HG03520 (cell line): ENCODE results near the gene PEX16.
"Not testable (repeated sequence)": the region's sequence is repeated elsewhere in the genome, so short reads cannot be mapped to it uniquely, and the experiment has no call there.

Experiments
- ATAC-seq: cut with Tn5 transposase; IDR thresholded peaks from one replicate; pipeline ENCODE4 v1.9.1; 2021; ENCODE audit warnings: mild to moderate bottlenecking, moderate library complexity; ENCODE audit not compliant: unreplicated experiment

PEX16 gene

DNA sequence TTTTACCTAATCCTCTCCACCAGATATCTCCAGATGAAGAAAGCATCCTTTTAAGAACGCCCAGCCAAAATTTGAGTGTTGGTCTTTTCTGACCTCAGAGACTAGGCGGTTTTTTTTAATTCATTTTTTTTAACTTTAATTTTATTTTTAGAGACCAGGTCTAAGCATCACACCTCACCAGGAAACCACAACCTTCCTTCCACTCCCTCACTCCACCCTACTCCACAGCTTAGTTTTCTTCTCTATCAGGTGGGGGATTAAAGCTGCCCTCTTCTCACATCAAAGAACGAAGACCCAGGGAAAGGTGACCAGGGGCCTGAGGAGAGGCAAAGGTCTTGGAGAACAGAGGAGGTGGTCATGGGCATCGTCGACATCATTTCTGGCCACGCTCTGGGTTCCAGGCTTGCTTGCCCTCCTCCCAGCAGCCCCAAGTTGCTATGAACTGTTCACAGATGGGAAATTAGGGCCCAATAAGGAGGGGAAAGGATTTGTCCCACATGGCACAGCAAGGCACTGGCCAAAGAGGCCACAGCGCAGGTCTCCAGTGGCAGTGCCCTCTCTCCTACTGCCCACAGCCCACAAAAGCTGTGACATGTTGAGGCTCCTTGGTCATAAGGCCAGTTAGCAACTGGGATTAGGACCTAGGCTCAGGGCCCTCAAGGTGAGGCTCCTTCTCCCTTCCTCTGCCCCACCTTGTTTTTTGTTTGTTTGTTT is 1.4 kb upstream of the PEX16 start:
- no peak for ATAC-seq

DNA sequence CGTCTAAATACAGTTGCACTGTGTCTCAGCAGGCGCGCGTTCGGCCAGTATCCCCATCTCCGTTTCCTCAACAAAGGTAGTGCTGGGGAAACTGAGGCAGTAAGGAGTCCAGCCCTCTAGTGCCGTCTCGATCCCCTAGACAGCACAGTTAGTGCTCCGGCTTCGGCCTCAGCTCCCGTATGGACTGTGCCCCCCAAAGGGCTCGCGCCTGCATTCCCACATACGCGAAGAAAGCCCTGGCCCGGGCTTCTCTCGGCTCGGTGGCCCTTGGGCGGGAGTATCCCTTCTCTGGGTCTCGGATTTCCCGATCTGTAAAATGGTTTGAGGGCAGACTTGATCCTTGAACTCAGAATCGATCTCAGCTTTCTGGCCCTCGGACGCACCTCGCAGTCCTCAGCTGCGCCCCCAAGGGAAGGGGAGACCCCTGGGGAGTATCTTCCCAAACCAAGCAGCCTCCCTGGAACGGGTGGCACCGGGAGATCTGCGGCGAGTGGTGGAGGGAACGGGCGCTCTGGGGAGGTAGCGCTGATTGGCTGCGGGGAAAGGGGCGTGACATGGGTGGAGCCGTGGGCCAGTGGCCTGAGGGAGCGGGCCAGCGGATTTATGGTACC is 759 bp upstream of the PEX16 start:
- no peak for ATAC-seq

DNA sequence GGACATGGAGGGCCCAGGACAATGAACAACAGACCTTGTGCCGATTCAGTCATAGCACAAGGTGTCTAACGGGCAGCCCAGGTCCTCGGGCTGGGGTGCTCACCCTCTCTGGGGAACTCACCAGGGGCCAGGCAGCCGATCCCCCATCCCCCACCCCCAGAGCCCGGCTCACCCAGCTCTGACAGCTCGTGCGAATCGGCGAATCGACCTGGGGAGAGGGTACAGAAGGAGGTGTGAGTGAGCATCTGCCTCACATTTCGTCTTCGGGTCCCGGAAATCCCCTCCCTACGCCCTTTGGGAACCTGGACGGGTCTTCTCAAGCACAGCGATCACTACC is 423 bp downstream of the PEX16 start:
- no peak for ATAC-seq

DNA sequence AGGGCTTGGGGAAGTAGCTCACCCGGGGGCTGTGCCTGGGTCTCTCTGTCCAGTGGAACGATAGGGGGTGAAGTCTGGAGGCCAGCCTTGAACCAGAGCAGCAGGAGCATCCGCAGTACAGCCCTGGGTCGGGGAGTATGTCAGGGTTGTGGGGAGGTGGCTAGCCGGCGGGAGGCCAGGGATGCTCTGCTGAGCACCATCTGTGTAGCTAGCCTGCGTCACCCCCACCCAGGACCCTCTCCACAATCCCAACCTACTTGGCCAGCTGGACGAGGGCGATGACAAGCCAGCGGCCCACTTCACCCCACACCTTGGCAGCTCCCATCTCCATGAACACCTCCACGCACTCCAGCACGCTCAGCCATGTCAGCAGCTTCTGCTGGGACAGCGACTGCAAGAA is 2.2 kb downstream of the PEX16 start:
- no peak for ATAC-seq

DNA sequence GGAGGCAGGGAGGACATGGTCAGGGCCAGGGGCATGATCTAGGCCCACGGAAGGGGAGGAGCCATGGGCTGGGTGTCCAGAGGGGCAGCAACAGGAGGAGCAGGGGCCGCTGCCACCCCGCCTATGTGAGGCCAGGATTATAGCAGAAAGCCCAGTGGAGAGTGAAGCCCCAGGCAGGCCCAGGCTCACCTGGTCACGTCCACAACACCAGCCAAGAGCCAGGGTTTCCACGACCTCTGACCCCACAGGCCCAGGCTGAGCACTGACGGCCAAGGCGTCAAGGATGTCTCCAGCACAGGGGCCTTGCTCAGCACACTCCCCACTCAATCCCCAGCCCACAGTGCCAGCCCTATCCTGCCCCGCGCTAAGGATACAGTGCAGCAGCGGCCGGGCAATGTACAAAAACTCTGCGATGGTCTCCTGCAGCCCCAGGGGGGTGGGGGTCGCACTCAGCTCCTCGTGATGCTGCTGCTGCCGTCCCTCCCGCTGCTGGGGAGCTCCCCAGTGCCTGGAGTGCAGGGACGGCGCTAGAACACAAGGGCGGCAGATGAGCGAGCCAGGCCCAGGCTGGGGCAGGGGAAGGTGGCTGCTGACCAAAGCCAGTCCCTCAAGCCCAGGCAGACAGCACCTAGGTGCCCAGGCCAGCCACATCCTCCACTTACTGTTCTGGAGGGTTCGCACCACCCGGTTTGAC is 3.6 kb downstream of the PEX16 start:
- no peak for ATAC-seq

DNA sequence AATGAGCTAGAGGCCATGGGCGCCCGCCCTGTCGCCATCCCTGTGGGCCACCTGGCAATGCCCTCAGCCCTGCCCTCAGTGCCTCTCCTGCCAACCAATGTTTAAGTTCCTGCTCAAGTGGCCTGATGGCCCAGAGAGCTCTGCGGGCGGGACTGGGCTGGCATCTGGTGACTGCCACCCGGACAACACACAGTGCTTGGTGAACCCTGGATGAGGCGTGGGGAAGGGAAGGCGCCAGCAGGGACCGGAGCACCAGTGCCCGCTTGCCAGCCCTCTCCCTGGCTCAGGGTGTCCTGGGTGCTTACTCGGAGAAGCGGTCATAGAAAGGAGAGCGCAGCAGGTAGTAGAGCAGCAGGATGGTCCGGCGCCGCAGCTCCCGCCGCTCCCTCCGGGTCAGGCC is 4.2 kb downstream of the PEX16 start:
- no peak for ATAC-seq

DNA sequence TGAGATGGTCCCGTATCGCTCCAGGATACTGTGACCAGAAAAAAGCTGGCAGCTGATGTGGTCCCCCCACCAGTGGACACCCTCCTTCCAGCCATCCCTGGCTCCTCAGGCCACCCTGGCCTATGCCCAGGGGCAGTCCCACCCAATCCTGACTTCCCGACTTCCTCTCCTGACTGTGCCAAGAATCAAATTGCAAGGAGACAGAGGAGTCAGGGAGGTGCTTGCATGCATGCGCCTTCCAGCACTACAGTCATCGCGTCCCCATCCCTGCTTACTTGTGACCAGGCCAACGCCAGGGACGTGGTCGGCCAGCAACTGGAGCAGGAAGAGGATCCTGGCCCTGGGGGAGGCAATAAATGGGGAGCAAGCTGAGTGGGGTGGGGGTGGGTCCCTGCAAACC is 7.1 kb downstream of the PEX16 start:
- no peak for ATAC-seq

DNA sequence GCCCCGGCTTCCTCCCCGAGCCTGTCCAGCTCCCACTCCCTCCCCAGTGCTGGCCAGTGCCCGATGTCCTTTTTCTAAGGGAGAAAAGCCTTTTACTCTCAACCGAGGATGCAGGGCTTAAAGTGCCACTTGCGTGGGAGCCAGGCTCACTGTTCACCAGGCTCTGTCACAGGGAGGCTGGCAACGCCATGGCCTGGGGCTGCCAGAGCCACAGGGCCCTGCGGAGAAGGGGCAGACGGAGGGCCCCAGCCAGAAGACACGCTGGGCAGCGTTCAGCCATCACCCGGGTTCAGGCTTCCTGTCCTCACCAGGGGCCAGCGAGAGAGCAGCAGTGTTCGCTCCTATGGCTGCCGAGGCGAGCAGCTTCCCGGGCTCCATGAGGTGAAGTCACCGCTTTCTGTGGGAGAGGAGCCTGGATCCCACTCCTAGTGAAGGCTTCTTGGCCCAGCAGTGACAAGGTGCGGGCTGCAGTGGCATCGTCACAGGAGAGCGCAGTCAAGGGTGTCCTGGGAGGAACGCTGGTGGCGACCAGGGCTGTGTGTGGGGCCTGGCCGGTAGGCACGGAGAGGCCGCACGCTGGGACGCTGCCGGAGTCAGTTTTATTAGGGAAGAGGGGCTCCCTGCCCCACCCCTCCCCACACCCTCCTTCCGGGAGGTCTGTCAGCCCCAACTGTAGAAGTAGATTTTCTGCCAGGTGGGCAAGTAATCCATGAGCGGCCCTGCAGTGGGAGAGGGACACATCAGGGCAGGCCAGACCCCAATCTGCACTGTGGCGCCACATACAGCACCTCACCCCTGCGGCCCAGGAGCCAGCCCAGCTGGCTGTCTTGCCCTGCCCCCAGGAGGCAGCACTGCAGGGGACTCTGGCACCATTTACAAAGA is 7.8 kb downstream of the PEX16 start:
- ATAC-seq: no peak

DNA sequence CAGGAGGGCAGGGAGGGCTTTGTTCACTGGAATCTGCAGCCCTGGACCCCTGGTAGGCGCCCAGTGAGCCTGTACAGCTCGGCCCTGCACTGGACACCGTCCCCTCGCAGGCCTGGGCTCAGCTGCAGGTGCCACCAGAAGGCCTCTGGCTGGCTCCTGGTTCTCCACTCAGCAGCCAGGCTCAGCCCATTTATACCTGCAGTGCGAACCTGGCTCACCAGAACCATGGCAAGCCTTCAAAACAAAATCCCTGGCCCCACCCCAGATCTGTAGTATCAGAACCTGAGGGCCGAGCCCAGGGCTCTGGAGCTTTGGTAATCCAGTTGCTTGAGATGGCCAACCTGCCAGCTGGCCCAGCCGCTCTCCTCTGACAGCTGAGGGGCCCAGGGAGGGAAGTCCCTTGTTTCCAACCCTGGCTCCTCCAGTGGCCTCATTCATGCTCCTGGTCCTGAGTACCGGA is 9.7 kb downstream of the PEX16 start:
- ATAC-seq: no peak

DNA sequence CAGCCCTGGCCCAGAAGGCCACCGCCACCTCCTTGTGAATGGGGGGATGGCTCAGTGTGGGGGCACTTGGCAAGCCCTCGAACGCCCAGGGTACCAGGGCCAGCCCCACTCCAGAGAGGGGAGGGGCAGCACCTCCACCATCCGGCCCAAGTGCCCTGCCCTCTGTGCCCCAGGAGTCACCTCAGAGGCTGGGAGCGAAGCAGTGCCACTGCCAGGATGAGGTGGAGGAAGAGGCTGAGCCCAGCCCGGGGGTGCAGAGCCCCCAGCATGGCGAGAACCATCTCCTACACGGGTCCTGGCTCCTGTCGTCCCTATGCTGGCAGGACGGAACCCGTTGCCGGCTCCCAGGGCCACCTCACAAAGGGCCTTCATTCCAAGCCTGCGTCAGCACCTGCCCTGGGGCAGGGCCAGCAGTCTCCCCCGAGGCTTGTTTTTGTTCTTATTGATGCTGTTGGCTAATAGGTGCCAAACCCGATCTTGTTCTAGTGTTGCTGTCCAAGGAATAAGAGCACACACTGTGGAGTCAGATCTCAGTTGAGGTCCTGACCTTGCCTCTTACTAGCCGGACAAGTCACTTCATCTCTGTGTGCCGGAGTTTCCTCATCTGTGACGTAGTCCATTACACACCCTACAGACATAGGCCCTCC is 10.6 kb downstream of the PEX16 start, which contains the start of gene FREY1:
Gene FREY1 (minus strand): TSS at position 307 of the 647 bp plus-strand sequence. CDS start 26 bp downstream, at position 281.
- no peak for ATAC-seq

DNA sequence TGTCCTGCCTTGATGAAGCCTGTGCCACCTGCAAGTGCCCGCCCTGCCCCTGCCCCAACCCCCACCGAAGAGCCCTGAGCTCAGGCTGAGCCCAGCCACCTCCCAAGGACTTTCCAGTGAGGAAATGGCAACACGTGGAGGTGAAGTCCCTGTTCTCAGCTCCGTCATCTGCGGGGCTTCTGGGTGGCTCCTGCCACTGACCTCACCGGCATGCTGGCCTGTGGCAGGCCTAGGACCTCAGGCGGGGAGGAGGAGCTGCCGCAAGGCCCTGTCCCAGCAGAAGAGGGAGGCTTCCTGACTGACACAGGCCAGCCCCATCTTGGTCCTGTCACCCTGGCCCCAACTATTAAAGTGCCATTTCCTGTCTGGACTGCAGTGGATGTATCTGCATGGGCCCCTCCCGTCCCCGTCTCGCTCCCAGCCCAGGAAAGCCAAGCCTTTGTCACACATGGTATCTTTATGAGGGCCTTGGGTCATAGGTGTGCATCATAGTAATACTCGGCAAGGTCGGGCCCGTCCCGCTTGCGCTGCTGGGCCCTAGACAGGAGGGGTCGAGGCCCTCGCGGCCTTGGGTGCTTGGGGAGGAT is 11.5 kb downstream of the PEX16 start:
- ATAC-seq: no peak

DNA sequence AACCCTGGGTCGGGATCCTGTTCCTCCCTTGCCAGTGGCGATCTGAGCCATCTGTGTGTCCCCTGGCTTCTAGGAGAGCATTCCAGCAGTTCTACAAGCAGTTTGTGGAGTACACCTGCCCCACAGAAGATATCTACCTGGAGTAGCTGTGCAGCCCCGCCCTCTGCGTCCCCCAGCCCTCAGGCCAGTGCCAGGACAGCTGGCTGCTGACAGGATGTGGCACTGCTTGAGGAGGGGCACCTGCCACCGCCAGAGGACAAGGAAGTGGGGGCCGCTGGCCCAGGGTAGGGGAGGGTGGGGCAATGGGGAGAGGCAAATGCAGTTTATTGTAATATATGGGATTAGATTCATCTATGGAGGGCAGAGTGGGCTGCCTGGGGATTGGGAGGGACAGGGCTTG is 12.1 kb downstream of the PEX16 start:
- ATAC-seq: not testable (repeated sequence)

DNA sequence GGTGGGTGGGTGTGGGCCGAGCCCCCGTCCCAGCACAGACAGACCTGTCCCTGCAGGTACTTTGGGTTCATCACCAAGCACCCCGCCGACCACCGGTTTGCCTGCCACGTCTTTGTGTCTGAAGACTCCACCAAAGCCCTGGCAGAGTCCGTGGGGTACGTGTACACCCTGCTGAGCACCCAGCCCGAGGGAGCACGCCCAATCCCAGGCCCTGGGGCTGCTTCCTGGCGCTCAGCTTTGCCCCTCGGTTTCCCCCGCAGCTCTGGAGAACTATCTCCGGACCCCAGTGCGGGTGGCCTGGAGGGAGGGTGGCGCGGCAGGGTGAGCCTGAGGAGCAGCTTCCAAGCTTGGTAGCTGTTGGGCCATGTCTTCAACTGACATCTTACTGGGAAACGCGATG is 12.6 kb downstream of the PEX16 start:
- no peak for ATAC-seq

DNA sequence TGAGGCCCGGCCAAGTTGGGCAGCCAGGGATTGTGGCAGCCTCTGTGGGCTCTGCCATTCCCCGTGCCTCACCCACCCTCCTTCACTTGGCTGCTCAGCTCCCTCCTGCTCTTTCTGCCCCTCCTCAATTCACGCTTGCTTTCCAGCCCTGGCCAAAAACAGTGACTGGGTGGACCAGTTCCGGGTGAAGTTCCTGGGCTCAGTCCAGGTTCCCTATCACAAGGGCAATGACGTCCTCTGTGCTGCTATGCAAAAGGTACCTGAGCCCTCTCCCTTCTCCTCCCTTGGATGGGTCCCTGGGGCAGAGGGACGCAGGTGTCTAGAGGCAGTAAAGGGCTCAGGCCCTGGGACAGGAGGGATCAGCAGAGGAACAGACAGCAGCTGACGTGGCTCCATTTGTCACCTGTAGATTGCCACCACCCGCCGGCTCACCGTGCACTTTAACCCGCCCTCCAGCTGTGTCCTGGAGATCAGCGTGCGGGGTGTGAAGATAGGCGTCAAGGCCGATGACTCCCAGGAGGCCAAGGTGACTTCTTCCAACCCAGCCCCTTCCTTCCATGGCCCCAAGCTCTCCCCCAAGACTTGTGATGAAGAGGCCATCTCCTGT is 13.3 kb downstream of the PEX16 start:
- no peak for ATAC-seq

DNA sequence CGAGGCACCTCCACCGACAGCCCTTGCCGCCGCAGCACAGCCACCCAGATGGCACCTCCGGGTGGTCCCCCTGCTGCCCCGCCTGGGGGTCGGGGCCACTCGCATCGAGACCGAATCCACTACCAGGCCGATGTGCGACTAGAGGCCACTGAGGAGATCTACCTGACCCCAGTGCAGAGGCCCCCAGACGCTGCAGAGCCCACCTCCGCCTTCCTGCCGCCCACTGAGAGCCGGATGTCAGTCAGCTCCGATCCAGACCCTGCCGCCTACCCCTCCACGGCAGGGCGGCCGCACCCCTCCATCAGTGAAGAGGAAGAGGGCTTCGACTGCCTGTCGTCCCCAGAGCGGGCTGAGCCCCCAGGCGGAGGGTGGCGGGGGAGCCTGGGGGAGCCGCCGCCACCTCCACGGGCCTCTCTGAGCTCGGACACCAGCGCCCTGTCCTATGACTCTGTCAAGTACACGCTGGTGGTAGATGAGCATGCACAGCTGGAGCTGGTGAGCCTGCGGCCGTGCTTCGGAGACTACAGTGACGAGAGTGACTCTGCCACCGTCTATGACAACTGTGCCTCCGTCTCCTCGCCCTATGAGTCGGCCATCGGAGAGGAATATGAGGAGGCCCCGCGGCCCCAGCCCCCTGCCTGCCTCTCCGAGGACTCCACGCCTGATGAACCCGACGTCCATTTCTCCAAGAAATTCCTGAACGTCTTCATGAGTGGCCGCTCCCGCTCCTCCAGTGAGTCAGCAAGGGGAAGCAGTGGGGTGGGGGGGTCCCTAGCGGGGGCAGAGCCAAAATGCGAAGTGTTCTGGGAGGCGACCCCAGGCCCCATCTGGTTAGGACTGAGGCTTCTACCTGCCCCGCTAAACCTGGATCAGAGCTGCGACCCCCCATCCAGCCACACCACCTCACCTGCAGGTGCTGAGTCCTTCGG is 15.0 kb downstream of the PEX16 start:
- ATAC-seq: no peak

DNA sequence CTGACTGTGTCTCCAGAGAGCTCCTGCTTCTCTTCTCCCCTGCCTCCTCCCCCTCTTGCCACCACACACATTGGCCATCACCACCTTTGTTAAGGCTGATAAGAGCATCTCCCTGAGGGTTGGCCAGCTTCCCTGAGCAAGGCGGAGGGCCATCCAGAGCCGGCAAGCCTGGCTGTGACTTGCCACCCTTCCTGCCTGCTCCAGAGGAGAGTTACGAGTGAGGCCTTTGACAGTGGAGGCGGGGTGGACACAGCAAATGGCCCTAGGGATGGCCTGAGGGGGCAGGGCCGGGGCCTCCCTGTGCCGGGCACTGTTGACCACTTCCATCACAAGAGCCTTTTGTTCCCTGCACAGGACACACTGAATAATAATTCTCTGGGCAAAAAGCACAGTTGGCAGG is 16.1 kb downstream of the PEX16 start:
- ATAC-seq: no peak

DNA sequence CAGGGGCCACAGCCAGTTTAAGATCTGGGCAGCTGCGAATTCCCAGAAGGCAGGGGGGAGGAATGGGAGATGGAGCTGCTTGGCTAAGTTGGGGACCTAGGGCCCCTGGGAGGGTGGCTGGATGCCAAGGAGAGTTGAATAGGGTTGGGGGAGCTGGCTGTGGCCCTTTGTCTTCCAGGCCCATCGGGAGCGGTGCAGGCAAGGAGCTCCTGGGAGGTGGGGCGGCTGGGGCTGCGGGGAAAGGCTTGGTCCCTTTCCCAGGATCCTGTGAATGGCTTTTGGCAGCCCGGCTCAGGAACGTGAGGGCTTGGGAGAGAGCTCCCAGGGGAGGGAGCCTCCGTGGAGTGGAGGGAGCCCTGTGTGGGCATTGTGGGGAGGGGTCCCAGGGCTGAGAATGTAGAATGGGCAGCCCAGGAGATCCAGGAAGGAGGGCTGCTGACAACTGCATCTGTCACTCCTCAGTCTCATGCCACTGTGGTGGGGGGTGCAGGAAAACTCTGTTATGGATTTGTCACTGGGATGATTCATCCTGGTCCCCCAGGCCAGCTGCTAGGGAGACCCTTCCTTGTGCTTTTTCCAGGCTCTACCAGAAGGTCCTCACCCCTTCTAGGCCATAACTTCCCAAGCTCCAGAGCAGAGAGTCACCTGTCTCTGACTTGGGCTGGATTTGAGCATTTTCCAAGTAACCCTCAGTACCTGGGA is 16.6 kb downstream of the PEX16 start:
- ATAC-seq: no peak

DNA sequence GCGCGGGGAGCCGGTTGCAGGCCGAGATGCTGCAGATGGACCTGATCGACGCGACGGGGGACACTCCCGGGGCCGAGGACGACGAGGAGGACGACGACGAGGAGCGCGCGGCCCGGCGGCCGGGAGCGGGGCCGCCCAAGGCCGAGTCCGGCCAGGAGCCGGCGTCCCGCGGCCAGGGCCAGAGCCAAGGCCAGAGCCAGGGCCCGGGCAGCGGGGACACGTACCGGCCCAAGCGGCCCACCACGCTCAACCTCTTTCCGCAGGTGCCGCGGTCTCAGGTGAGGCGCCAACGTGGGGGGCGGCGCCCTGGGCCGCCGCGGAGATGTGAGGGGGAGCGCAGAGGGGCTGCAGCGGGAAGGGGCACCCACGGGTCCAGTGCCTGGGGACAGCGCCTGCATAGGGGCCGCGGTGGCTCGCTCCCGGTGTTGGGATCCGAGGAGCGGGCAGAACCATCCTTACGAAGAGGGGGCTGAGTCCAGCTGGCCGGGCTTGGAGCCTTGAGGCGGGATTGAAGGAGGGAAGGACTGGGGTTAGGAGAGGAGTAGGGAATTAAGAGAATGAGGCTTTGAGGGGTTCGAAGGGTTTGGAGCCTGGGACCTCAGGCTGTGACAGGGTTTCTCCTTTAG is 17.4 kb downstream of the PEX16 start:
- not testable (repeated sequence) for ATAC-seq
